HG02623 (cell line): Measurements from ENCODE around the gene CEMIP2.
A peak's percentile ranks its signal among the peaks of the same experiment; 100 is the strongest.

ENCODE experiments used
- ATAC-seq: cut with Tn5 transposase; IDR thresholded peaks from one replicate; pipeline ENCODE4 v1.9.1; 2021; ENCODE audit warnings: moderate library complexity; ENCODE audit not compliant: unreplicated experiment

CEMIP2 gene

GRCh38 chr9:71778085-71778484 is 9.8 kb upstream of the CEMIP2 start:
- ATAC-seq, result no peak

- no peak for ATAC-seq
Observed at GRCh38 chr9:71774920-71775319, 6.6 kb upstream of the CEMIP2 start.

GRCh38 chr9:71772726-71773125 is 4.4 kb upstream of the CEMIP2 start:
- no peak for ATAC-seq

GRCh38 chr9:71770170-71770569 is 1.9 kb upstream of the CEMIP2 start:
- no peak for ATAC-seq

- peak; percentile 26 for ATAC-seq
Observed at GRCh38 chr9:71769175-71770161, 1.2 kb upstream of the CEMIP2 start.

GRCh38 chr9:71767776-71768321 is 464 bp downstream of the CEMIP2 start:
- ATAC-seq, result no peak

- no peak for ATAC-seq
Observed at GRCh38 chr9:71767163-71767775, 1.0 kb downstream of the CEMIP2 start.

- no peak for ATAC-seq
Observed at GRCh38 chr9:71766663-71767062, 1.6 kb downstream of the CEMIP2 start.

- no peak for ATAC-seq
Observed at GRCh38 chr9:71765693-71766092, 2.6 kb downstream of the CEMIP2 start.

- ATAC-seq, result no peak
Observed at GRCh38 chr9:71764891-71765290, 3.4 kb downstream of the CEMIP2 start.

- no peak for ATAC-seq
Observed at GRCh38 chr9:71764463-71764862, 3.9 kb downstream of the CEMIP2 start.

GRCh38 chr9:71763832-71764231 is 4.5 kb downstream of the CEMIP2 start:
- ATAC-seq, result no peak

GRCh38 chr9:71762900-71763653 is 5.2 kb downstream of the CEMIP2 start:
- ATAC-seq, result no peak

- ATAC-seq, result no peak
Observed at GRCh38 chr9:71761938-71762353, 6.4 kb downstream of the CEMIP2 start.

- ATAC-seq, result no peak
Observed at GRCh38 chr9:71760901-71761300, 7.4 kb downstream of the CEMIP2 start.

- ATAC-seq, result no peak
Observed at GRCh38 chr9:71758785-71759184, 9.5 kb downstream of the CEMIP2 start.

GRCh38 chr9:71758277-71758676 is 10.0 kb downstream of the CEMIP2 start:
- ATAC-seq, result no peak

GRCh38 chr9:71756753-71757152 is 11.6 kb downstream of the CEMIP2 start:
- no peak for ATAC-seq

GRCh38 chr9:71755869-71756268 is 12.4 kb downstream of the CEMIP2 start:
- ATAC-seq, result no peak

GRCh38 chr9:71755230-71755629 is 13.1 kb downstream of the CEMIP2 start:
- ATAC-seq, result no peak

GRCh38 chr9:71754151-71754550 is 14.2 kb downstream of the CEMIP2 start:
- ATAC-seq, result no peak
